SK-N-SH (cell line): ENCODE results near the gene TOM1L2.

Experiments
- CTCF ChIP-seq: fragments of 200-600 bp; sonication (generic); IDR thresholded peaks from 2 replicates; pipeline ENCODE4 v1.6.1; 2017; ENCODE audit warnings: antibody characterized with exemption, mild to moderate bottlenecking, moderate library complexity
- EP300 ChIP-seq, 2 experiments: IDR thresholded peaks; 2 replicates each; pipeline versions ENCODE4 v1.4.0 to v1.6.1; 2012; ENCODE audit warnings: borderline replicate concordance in 1 of 2, low read depth in 1 of 2, low read length in 1 of 2
- RAD21 ChIP-seq: IDR thresholded peaks from 2 replicates; pipeline ENCODE4 v1.6.1; 2012; ENCODE audit warnings: mild to moderate bottlenecking, low read length
- SIN3A ChIP-seq: IDR thresholded peaks from 2 replicates; pipeline ENCODE4 v1.6.1; 2012; ENCODE audit warnings: low read depth, mild to moderate bottlenecking, low read length, moderate library complexity, borderline replicate concordance
- TAF1 ChIP-seq: IDR thresholded peaks from 2 replicates; pipeline ENCODE4 v1.6.1; 2012; ENCODE audit warnings: low read depth, mild to moderate bottlenecking, low read length, moderate library complexity, borderline replicate concordance
- TF ChIP-seq, protein P1 (sequence below): IDR thresholded peaks from 2 replicates; pipeline ENCODE4 v1.4.0; 2012; ENCODE audit warnings: low read depth, borderline replicate concordance

GRCh38 chr17:17906418-17907215, 65.6 kb downstream of the TOM1L2 start:
- no peak for TF ChIP-seq TAF1
- no peak for TF ChIP-seq SIN3A
- TF ChIP-seq EP300 (IDR thresholded peaks at IDR 0.05; ENCODE audit: borderline replicate concordance in 1 of 2, low read depth in 1 of 2, low read length in 1 of 2): no peak
- no peak for TF ChIP-seq CTCF
- TF ChIP-seq, protein P1, sequence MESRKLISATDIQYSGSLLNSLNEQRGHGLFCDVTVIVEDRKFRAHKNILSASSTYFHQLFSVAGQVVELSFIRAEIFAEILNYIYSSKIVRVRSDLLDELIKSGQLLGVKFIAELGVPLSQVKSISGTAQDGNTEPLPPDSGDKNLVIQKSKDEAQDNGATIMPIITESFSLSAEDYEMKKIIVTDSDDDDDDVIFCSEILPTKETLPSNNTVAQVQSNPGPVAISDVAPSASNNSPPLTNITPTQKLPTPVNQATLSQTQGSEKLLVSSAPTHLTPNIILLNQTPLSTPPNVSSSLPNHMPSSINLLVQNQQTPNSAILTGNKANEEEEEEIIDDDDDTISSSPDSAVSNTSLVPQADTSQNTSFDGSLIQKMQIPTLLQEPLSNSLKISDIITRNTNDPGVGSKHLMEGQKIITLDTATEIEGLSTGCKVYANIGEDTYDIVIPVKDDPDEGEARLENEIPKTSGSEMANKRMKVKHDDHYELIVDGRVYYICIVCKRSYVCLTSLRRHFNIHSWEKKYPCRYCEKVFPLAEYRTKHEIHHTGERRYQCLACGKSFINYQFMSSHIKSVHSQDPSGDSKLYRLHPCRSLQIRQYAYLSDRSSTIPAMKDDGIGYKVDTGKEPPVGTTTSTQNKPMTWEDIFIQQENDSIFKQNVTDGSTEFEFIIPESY: no peak
- TF ChIP-seq RAD21: no peak
